Measurements from ENCODE around the gene RBM33.

Gene RBM33

GRCh38 chr7:155625557-155625956 is 18.9 kb upstream of the RBM33 start:
- no peak overlapping the region for H3K4me3 ChIP-seq (ENCODE audit: low read length)
- no peaks in the 10 kb centered on the region for H3K27me3 ChIP-seq (ENCODE audit: control insufficient read depth, insufficient read depth, low read length)
- no CpG with 5 or more reads among the region's 4 CpGs for WGBS (ENCODE audit: insufficient coverage, insufficient read length)
- no peaks in the 10 kb centered on the region for H3K4me1 ChIP-seq (ENCODE audit: control insufficient read depth, insufficient read depth, low read length)
- no peak overlapping the region for H3K27ac ChIP-seq (ENCODE audit: low read length)
- no peak for DNase-seq (ENCODE audit: low read depth, low spot score)
- no peaks in the 10 kb centered on the region for H3K9me3 ChIP-seq (ENCODE audit: control insufficient read depth, insufficient read depth, low read length)
- H3K36me3 ChIP-seq (ENCODE audit: control insufficient read depth, insufficient read depth, low read length) = no peaks in the 10 kb centered on the region

- no CpG with 5 or more reads among the region's 1 CpG for WGBS (ENCODE audit: insufficient coverage, insufficient read length)
- Histone ChIP-seq H3K27ac (ENCODE audit: low read length) (no peak overlapping the region), H3K36me3 (ENCODE audit: control insufficient read depth, insufficient read depth, low read length) (no peaks in the 10 kb centered on the region), H3K4me3 (ENCODE audit: low read length) (no peak overlapping the region), H3K27me3 (ENCODE audit: control insufficient read depth, insufficient read depth, low read length) (no peaks in the 10 kb centered on the region), H3K9me3 (ENCODE audit: control insufficient read depth, insufficient read depth, low read length) (no peaks in the 10 kb centered on the region), H3K4me1 (ENCODE audit: control insufficient read depth, insufficient read depth, low read length) (no peaks in the 10 kb centered on the region)
- DNase-seq (ENCODE audit: low read depth, low spot score) = no peak
Observed at GRCh38 chr7:155629171-155629570, 15.3 kb upstream of the RBM33 start.

- 100% methylated on average over 1 of the region's 3 CpGs for WGBS (ENCODE audit: insufficient coverage, insufficient read length)
- Histone ChIP-seq H3K4me3 (ENCODE audit: low read length) (no peak overlapping the region), H3K9me3 (ENCODE audit: control insufficient read depth, insufficient read depth, low read length) (no peaks in the 10 kb centered on the region; the same call in 1 of the 2 replicates)
Observed at GRCh38 chr7:155631155-155631554, 13.3 kb upstream of the RBM33 start.

GRCh38 chr7:155635817-155636216 is 8.6 kb upstream of the RBM33 start:
- Histone ChIP-seq H3K4me1 (ENCODE audit: control insufficient read depth, insufficient read depth, low read length) (no peaks in the 10 kb centered on the region), H3K27me3 (ENCODE audit: control insufficient read depth, insufficient read depth, low read length) (no peaks in the 10 kb centered on the region), H3K9me3 (ENCODE audit: control insufficient read depth, insufficient read depth, low read length) (peaks cover 7% of the 10 kb centered on the region), H3K4me3 (ENCODE audit: low read length) (no peak overlapping the region), H3K27ac (ENCODE audit: low read length) (no peak overlapping the region), H3K36me3 (ENCODE audit: control insufficient read depth, insufficient read depth, low read length) (no peaks in the 10 kb centered on the region)
- no peak for DNase-seq (ENCODE audit: low read depth, low spot score)
- no CpG with 5 or more reads among the region's 3 CpGs for WGBS (ENCODE audit: insufficient coverage, insufficient read length)

More at GRCh38 chr7:155631155-155631554, 13.3 kb upstream of the RBM33 start:
- Histone ChIP-seq H3K27me3 (ENCODE audit: control insufficient read depth, insufficient read depth, low read length) (no peaks in the 10 kb centered on the region), H3K27ac (ENCODE audit: low read length) (no peak overlapping the region), H3K36me3 (ENCODE audit: control insufficient read depth, insufficient read depth, low read length) (no peaks in the 10 kb centered on the region), H3K4me1 (ENCODE audit: control insufficient read depth, insufficient read depth, low read length) (no peaks in the 10 kb centered on the region)
- no peak for DNase-seq (ENCODE audit: low read depth, low spot score)

GRCh38 chr7:155637155-155637554 is 7.3 kb upstream of the RBM33 start:
- H3K4me3 ChIP-seq (ENCODE audit: low read length) = no peak overlapping the region
- H3K4me1 ChIP-seq (ENCODE audit: control insufficient read depth, insufficient read depth, low read length) = no peaks in the 10 kb centered on the region
- no peaks in the 10 kb centered on the region for H3K27me3 ChIP-seq (ENCODE audit: control insufficient read depth, insufficient read depth, low read length)
- H3K9me3 ChIP-seq (ENCODE audit: control insufficient read depth, insufficient read depth, low read length) = peaks cover 7% of the 10 kb centered on the region
- no CpG with 5 or more reads among the region's 4 CpGs for WGBS (ENCODE audit: insufficient coverage, insufficient read length)
- H3K27ac ChIP-seq (ENCODE audit: low read length) = no peak overlapping the region
- H3K36me3 ChIP-seq (ENCODE audit: control insufficient read depth, insufficient read depth, low read length) = no peaks in the 10 kb centered on the region
- DNase-seq (ENCODE audit: low read depth, low spot score) = no peak

- WGBS (ENCODE audit: insufficient coverage, insufficient read length) = no CpG with 5 or more reads among the region's 6 CpGs
Observed at GRCh38 chr7:155638366-155638765, 6.1 kb upstream of the RBM33 start.

GRCh38 chr7:155639958-155640520 is 4.4 kb upstream of the RBM33 start:
- H3K4me3 ChIP-seq (ENCODE audit: low read length) = no peak overlapping the region
- H3K27ac ChIP-seq (ENCODE audit: low read length) = no peak overlapping the region
- no peaks in the 10 kb centered on the region for H3K36me3 ChIP-seq (ENCODE audit: control insufficient read depth, insufficient read depth, low read length)
- DNase-seq (ENCODE audit: low read depth, low spot score) = no peak
- no CpG with 5 or more reads among the region's 1 CpG for WGBS (ENCODE audit: insufficient coverage, insufficient read length)
- no peaks in the 10 kb centered on the region for H3K4me1 ChIP-seq (ENCODE audit: control insufficient read depth, insufficient read depth, low read length)
- peaks cover 7% of the 10 kb centered on the region for H3K9me3 ChIP-seq (ENCODE audit: control insufficient read depth, insufficient read depth, low read length)
- H3K27me3 ChIP-seq (ENCODE audit: control insufficient read depth, insufficient read depth, low read length) = no peaks in the 10 kb centered on the region

More at GRCh38 chr7:155638366-155638765, 6.1 kb upstream of the RBM33 start:
- Histone ChIP-seq H3K27ac (ENCODE audit: low read length) (no peak overlapping the region), H3K36me3 (ENCODE audit: control insufficient read depth, insufficient read depth, low read length) (no peaks in the 10 kb centered on the region), H3K4me3 (ENCODE audit: low read length) (no peak overlapping the region), H3K9me3 (ENCODE audit: control insufficient read depth, insufficient read depth, low read length) (peaks cover 7% of the 10 kb centered on the region), H3K4me1 (ENCODE audit: control insufficient read depth, insufficient read depth, low read length) (no peaks in the 10 kb centered on the region), H3K27me3 (ENCODE audit: control insufficient read depth, insufficient read depth, low read length) (no peaks in the 10 kb centered on the region)
- no peak for DNase-seq (ENCODE audit: low read depth, low spot score)

GRCh38 chr7:155640629-155641028 is 3.8 kb upstream of the RBM33 start:
- Histone ChIP-seq H3K27ac (ENCODE audit: low read length) (no peak overlapping the region), H3K9me3 (ENCODE audit: control insufficient read depth, insufficient read depth, low read length) (peaks cover 7% of the 10 kb centered on the region), H3K36me3 (ENCODE audit: control insufficient read depth, insufficient read depth, low read length) (no peaks in the 10 kb centered on the region), H3K4me1 (ENCODE audit: control insufficient read depth, insufficient read depth, low read length) (no peaks in the 10 kb centered on the region), H3K27me3 (ENCODE audit: control insufficient read depth, insufficient read depth, low read length) (no peaks in the 10 kb centered on the region), H3K4me3 (ENCODE audit: low read length) (no peak overlapping the region)
- WGBS (ENCODE audit: insufficient coverage, insufficient read length) = no CpG with 5 or more reads among the region's 4 CpGs
- no peak for DNase-seq (ENCODE audit: low read depth, low spot score)

GRCh38 chr7:155643804-155644177 is 670 bp upstream of the RBM33 start:
- no peaks in the 10 kb centered on the region for H3K36me3 ChIP-seq (ENCODE audit: control insufficient read depth, insufficient read depth, low read length)
- H3K27me3 ChIP-seq (ENCODE audit: control insufficient read depth, insufficient read depth, low read length) = no peaks in the 10 kb centered on the region
- H3K4me3 ChIP-seq (ENCODE audit: low read length) = peak overlapping the region; percentile 73
- no CpG with 5 or more reads among the region's 32 CpGs for WGBS (ENCODE audit: insufficient coverage, insufficient read length)
- H3K27ac ChIP-seq (ENCODE audit: low read length) = no peak overlapping the region
- H3K9me3 ChIP-seq (ENCODE audit: control insufficient read depth, insufficient read depth, low read length) = no peaks in the 10 kb centered on the region; the same call in 1 of the 2 replicates
- no peak for DNase-seq (ENCODE audit: low read depth, low spot score)
- no peaks in the 10 kb centered on the region for H3K4me1 ChIP-seq (ENCODE audit: control insufficient read depth, insufficient read depth, low read length)

- H3K9me3 ChIP-seq (ENCODE audit: control insufficient read depth, insufficient read depth, low read length) = no peaks in the 10 kb centered on the region; the same call in 1 of the 2 replicates
- H3K4me3 ChIP-seq (ENCODE audit: low read length) = peak overlapping the region; percentile 73
- no peak overlapping the region for H3K27ac ChIP-seq (ENCODE audit: low read length)
- H3K27me3 ChIP-seq (ENCODE audit: control insufficient read depth, insufficient read depth, low read length) = no peaks in the 10 kb centered on the region
- no CpG with 5 or more reads among the region's 22 CpGs for WGBS (ENCODE audit: insufficient coverage, insufficient read length)
- no peaks in the 10 kb centered on the region for H3K4me1 ChIP-seq (ENCODE audit: control insufficient read depth, insufficient read depth, low read length)
- DNase-seq (ENCODE audit: low read depth, low spot score) = no peak
- no peaks in the 10 kb centered on the region for H3K36me3 ChIP-seq (ENCODE audit: control insufficient read depth, insufficient read depth, low read length)
Observed at GRCh38 chr7:155644971-155645509, 579 bp downstream of the RBM33 start.

- no peaks in the 10 kb centered on the region for H3K4me1 ChIP-seq (ENCODE audit: control insufficient read depth, insufficient read depth, low read length)
- WGBS (ENCODE audit: insufficient coverage, insufficient read length) = no CpG with 5 or more reads among the region's 7 CpGs
- no peak overlapping the region for H3K27ac ChIP-seq (ENCODE audit: low read length)
- no peaks in the 10 kb centered on the region for H3K9me3 ChIP-seq (ENCODE audit: control insufficient read depth, insufficient read depth, low read length)
- no peaks in the 10 kb centered on the region for H3K36me3 ChIP-seq (ENCODE audit: control insufficient read depth, insufficient read depth, low read length)
- H3K4me3 ChIP-seq (ENCODE audit: low read length) = no peak overlapping the region
- H3K27me3 ChIP-seq (ENCODE audit: control insufficient read depth, insufficient read depth, low read length) = no peaks in the 10 kb centered on the region
- DNase-seq (ENCODE audit: low read depth, low spot score) = no peak
Observed at GRCh38 chr7:155645662-155646061, 1.2 kb downstream of the RBM33 start.

Measured in iPS DF 6.9 (cell line).